ENCODE results near the gene CGB8. TPM values are rescaled to one million over a fixed set of nuclear protein-coding genes. Genes with fewer than 3 reads are reported as not detected.

CGB8 gene
- total and polyA plus RNA-seq, 2 experiments from 2014 or later = 0.50 to 0.53 TPM

DNA sequence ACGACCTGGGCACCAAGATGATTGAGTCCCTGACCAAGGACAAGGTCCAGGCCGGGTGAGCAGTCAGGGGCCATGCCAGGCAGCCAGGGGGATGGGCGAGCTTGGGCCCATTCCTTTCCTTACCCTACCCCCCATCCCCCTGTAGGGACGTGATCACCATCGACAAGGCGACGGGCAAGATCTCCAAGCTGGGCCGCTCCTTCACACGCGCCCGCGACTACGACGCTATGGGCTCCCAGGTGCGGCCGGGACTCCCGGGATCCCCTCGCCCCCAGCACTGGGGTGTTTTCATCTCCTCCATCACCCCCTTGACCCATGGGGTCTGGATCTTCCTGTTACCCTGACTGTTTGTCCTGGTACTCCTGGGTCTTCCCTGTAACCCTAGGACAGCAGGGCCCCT is 39.1 kb downstream of the CGB8 start:
- Histone ChIP-seq H3K9me2 (replicated peaks; ENCODE audit: insufficient read depth) (no peaks in the 10 kb centered on the region), H3K27ac (no peak overlapping the region), H3K36me3 (replicated peaks; ENCODE audit: insufficient read depth, low read depth) (no peaks in the 10 kb centered on the region), H3K4me2 (no peak overlapping the region), H3K27me3 (no peaks in the 10 kb centered on the region), H3K4me3 (no peak overlapping the region), H4K20me1 (ENCODE audit: insufficient read depth, poor library complexity, severe bottlenecking) (no peaks in the 10 kb centered on the region), H3K9me3 (ENCODE audit: low read depth) (no peaks in the 10 kb centered on the region), H3K79me2 (no peaks in the 10 kb centered on the region), H3K4me1 (ENCODE audit: insufficient read depth) (no peaks in the 10 kb centered on the region), H2AFZ (no peak overlapping the region)
- TF ChIP-seq EZH2phosphoT487 (IDR thresholded peaks at IDR 0.05; ENCODE audit: low read depth, severe bottlenecking, unreplicated experiment) (no peak), EZH2 (IDR thresholded peaks at IDR 0.05; ENCODE audit: borderline replicate concordance) (no peak), CTCF (IDR thresholded peaks at IDR 0.05; ENCODE audit: poor library complexity) (no peak)
- over 99% methylated on average over 13 of the region's 18 CpGs for WGBS (ENCODE audit: low lambda C conversion rate, missing lambda C conversion rate)
- DNase-seq (ENCODE audit: low spot score) = no peak

DNA sequence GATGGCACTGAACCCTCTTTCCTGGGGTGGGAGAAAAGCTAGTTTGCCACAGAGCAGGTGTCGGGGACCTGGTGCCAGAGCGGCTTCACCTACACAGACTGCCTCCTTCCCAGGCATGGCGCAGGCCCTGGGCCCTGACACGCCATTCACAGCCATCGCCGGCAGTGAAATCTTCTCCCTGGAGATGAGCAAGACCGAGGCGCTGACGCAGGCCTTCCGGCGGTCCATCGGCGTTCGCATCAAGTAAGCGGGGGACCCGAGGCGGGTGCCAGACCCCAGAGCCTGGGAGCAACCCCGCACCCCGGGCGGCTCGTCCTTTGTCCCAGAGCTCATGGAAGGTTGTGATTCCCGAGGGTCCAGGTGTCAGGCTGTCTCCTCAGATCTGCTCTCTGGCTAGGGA is 42.0 kb downstream of the CGB8 start:
- Histone ChIP-seq H3K36me3 (replicated peaks; ENCODE audit: insufficient read depth, low read depth) (no peaks in the 10 kb centered on the region), H4K20me1 (ENCODE audit: insufficient read depth, poor library complexity, severe bottlenecking) (no peaks in the 10 kb centered on the region), H3K79me2 (no peaks in the 10 kb centered on the region), H3K9me3 (ENCODE audit: low read depth) (no peaks in the 10 kb centered on the region), H3K27me3 (no peaks in the 10 kb centered on the region), H3K27ac (no peak overlapping the region), H3K4me3 (no peak overlapping the region), H3K4me1 (ENCODE audit: insufficient read depth) (no peaks in the 10 kb centered on the region), H3K9me2 (replicated peaks; ENCODE audit: insufficient read depth) (no peaks in the 10 kb centered on the region), H3K4me2 (no peak overlapping the region), H2AFZ (no peak overlapping the region)
- DNase-seq (ENCODE audit: low spot score) = no peak
- 98% methylated on average over 22 of the region's 22 CpGs for WGBS (ENCODE audit: low lambda C conversion rate, missing lambda C conversion rate)
- no peak for TF ChIP-seq CTCF (IDR thresholded peaks at IDR 0.05; ENCODE audit: poor library complexity)
- no peak for TF ChIP-seq EZH2phosphoT487 (IDR thresholded peaks at IDR 0.05; ENCODE audit: low read depth, severe bottlenecking, unreplicated experiment)
- no peak for TF ChIP-seq EZH2 (IDR thresholded peaks at IDR 0.05; ENCODE audit: borderline replicate concordance)

DNA sequence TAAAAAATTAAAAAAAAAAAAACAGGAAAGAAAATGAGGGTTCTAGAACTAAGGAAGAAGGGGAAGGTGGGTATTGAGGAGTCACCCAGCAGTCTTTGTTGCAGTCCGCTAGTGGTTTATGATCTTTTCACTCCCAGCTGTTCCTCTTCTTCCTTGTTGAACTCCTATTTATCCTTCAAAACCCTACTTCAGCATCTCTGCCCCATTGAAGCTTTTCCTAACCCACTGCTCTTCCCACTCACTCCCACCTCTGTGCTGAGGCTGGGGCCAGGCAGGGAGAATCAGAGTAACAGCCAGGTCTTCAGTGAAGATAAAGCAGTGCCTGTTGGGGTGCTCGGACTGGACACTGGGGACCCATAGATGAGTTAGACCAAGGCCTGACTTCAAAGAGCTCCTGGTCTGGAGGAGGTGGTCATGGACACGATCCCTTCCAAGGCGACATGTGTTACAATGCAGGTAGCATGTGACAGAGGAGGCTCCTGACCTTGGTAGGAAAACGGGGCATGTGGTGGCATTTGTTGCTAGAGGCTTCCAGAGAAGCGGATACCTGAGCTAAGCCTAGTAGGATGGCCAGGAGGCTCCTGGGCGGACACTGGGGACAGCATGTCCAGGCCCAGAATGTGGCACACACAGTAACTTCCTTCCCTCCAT is 43.8 kb downstream of the CGB8 start:
- no peak overlapping the region for H3K4me3 ChIP-seq
- no peaks in the 10 kb centered on the region for H3K27me3 ChIP-seq
- H4K20me1 ChIP-seq (ENCODE audit: insufficient read depth, poor library complexity, severe bottlenecking) = no peaks in the 10 kb centered on the region
- no peak overlapping the region for H3K27ac ChIP-seq
- H3K79me2 ChIP-seq = peaks cover 2% of the 10 kb centered on the region
- H2AFZ ChIP-seq = no peak overlapping the region
- no peaks in the 10 kb centered on the region for H3K9me2 ChIP-seq (replicated peaks; ENCODE audit: insufficient read depth)
- no peaks in the 10 kb centered on the region for H3K4me1 ChIP-seq (ENCODE audit: insufficient read depth)
- WGBS (ENCODE audit: low lambda C conversion rate, missing lambda C conversion rate) = 97% methylated on average over 7 of the region's 7 CpGs
- TF ChIP-seq EZH2 (IDR thresholded peaks at IDR 0.05; ENCODE audit: borderline replicate concordance) (no peak), EZH2phosphoT487 (IDR thresholded peaks at IDR 0.05; ENCODE audit: low read depth, severe bottlenecking, unreplicated experiment) (no peak), CTCF (IDR thresholded peaks at IDR 0.05; ENCODE audit: poor library complexity) (no peak)
- H3K36me3 ChIP-seq (replicated peaks; ENCODE audit: insufficient read depth, low read depth) = no peaks in the 10 kb centered on the region
- no peak overlapping the region for H3K4me2 ChIP-seq
- H3K9me3 ChIP-seq (ENCODE audit: low read depth) = no peaks in the 10 kb centered on the region
- no peak for DNase-seq (ENCODE audit: low spot score)

All from hepatocyte (in vitro differentiated cells).